Small intestine (tissue), 7 donors: ENCODE results near the gene BPI. TPM values are rescaled to one million over a fixed set of nuclear protein-coding genes. Genes with fewer than 3 reads are reported as not detected.
"Not testable (repeated sequence)": the region's sequence is repeated elsewhere in the genome, so short reads cannot be mapped to it uniquely, and the experiment has no call there.

Experiments used
- DNase-seq, 2 donors: peaks; one replicate each; pipeline versions ENCODE4 v3.0.0 to v3.0.0-alpha.2; 2013
- FAIRE-seq: peaks from 2 replicates; lab custom pipeline; 2012; peaks lifted over from hg19 to GRCh38; lab: Jason Lieb, UNC
- H3K27ac ChIP-seq, 3 donors: one replicate each; pipeline ENCODE4 v1.5.1; 2013; ENCODE audit warnings: low read length in 2 of 3, mild to moderate bottlenecking in 2 of 3, control low read depth in 1 of 3, inconsistent platforms in 1 of 3, low read depth in 1 of 3, moderate library complexity in 1 of 3
- H3K27me3 ChIP-seq, 3 donors: one replicate each; pipeline ENCODE4 v1.6.1; 2013; ENCODE audit warnings: low read length in 3 of 3, inconsistent platforms in 1 of 3; ENCODE audit not compliant: control insufficient read depth in 3 of 3, insufficient read depth in 3 of 3
- H3K36me3 ChIP-seq, 3 donors: one replicate each; pipeline ENCODE4 v1.6.1; 2013; ENCODE audit warnings: low read length in 3 of 3, inconsistent platforms in 1 of 3, low read depth in 1 of 3, mild to moderate bottlenecking in 1 of 3, moderate library complexity in 1 of 3; ENCODE audit not compliant: control insufficient read depth in 3 of 3, insufficient read depth in 2 of 3
- H3K4me1 ChIP-seq, 3 donors: one replicate each; pipeline ENCODE4 v1.6.1; 2013; ENCODE audit warnings: low read length in 2 of 3, inconsistent platforms in 1 of 3, low read depth in 1 of 3, mild to moderate bottlenecking in 1 of 3, moderate library complexity in 1 of 3; ENCODE audit not compliant: control insufficient read depth in 3 of 3, insufficient read depth in 2 of 3
- H3K4me3 ChIP-seq, 3 donors: one replicate each; pipeline ENCODE4 v1.5.1; 2013; ENCODE audit warnings: low read length in 3 of 3, control low read depth in 1 of 3, inconsistent platforms in 1 of 3, low read depth in 1 of 3, mild to moderate bottlenecking in 1 of 3, moderate library complexity in 1 of 3
- H3K9me3 ChIP-seq, 2 donors: one replicate each; pipeline ENCODE4 v1.6.1; 2013; ENCODE audit warnings: low read depth in 1 of 2, low read length in 1 of 2; ENCODE audit not compliant: control insufficient read depth in 2 of 2, insufficient read depth in 1 of 2
- WGBS, 3 donors: extraction: QIAGEN DNeasy Blood & Tissue Kit; methylation state at CpG; one replicate each; pipeline ENCODE4 v1.1.7; 2013; 5-methylcytosine and 5-hydroxymethylcytosine counted together
- polyA plus RNA-seq, 4 donors: library from polyadenylated mRNA; stranded (reverse) in 3 of 4; unstranded in 1 of 4; fragments of 200-250 nt in 3 of 4; fragments of 120-200 nt in 1 of 4; gene quantifications; one replicate each; pipeline versions ENCODE4 v1.2.1 to v1.2.3, GENCODE V29; 2013
- donor health status: healthy with polysubstance abuse.
- donor health status: control.
- donor health status: control.
- donor health status: Bipolar disorder and iron deficiency.
- donor health status: healthy.

The BPI gene
- polyA plus RNA-seq, 4 donors: 0.27 TPM; not detected in 3

GRCh38 chr20:38336726-38337125 lies 32.8 kb downstream of the BPI start:
- FAIRE-seq (no peak), DNase-seq (no peak)
- Histone ChIP-seq H3K27ac (no peak overlapping the region), H3K4me1 (no peaks in the 10 kb centered on the region), H3K4me3 (no peak overlapping the region), H3K36me3 (no peaks in the 10 kb centered on the region), H3K27me3 (peaks cover 0 to 8% (median 0%) of the 10 kb centered on the region in 3 donors), H3K9me3 (peaks cover 0 to 7% of the 10 kb centered on the region in 2 donors)
- 51 to 80% (median 73%) methylated on average over 7 of the region's 7 CpGs for WGBS, 3 donors

GRCh38 chr20:38337561-38338140 lies 33.7 kb downstream of the BPI start:
- Histone ChIP-seq H3K4me3 (no peak overlapping the region), H3K4me1 (no peaks in the 10 kb centered on the region), H3K36me3 (no peaks in the 10 kb centered on the region), H3K27me3 (peaks cover 0 to 8% (median 0%) of the 10 kb centered on the region in 3 donors), H3K27ac (no peak overlapping the region), H3K9me3 (peaks cover 0 to 7% of the 10 kb centered on the region in 2 donors)
- WGBS, 3 donors: 28 to 44% (median 35%) methylated on average over 6 of the region's 6 CpGs
- DNase-seq (peak; percentile 51 to 57), FAIRE-seq (no peak)

- DNase-seq (peak; percentile 52), FAIRE-seq (no peak)
- H3K4me3 ChIP-seq: no peak overlapping the region
- H3K27ac ChIP-seq: no peak overlapping the region
- 34 to 56% (median 35%) methylated on average over 7 of the region's 7 CpGs for WGBS, 3 donors
- H3K4me1 ChIP-seq: peaks cover 2 to 7% (median 3%) of the 10 kb centered on the region in 3 donors
- H3K27me3 ChIP-seq: peaks cover 0 to 8% (median 0%) of the 10 kb centered on the region in 3 donors
- H3K9me3 ChIP-seq: peaks cover 0 to 7% of the 10 kb centered on the region in 2 donors
- H3K36me3 ChIP-seq: no peaks in the 10 kb centered on the region
These were observed 35.0 kb downstream of the BPI start for GRCh38 chr20:38338849-38339520.

GRCh38 chr20:38339521-38339896 lies 35.6 kb downstream of the BPI start:
- H3K9me3 ChIP-seq, H3K36me3 ChIP-seq, DNase-seq, H3K27ac ChIP-seq, H3K27me3 ChIP-seq, FAIRE-seq, H3K4me1 ChIP-seq, H3K4me3 ChIP-seq: not testable (repeated sequence)
- WGBS, 3 donors: 84 to 91% (median 87%) methylated on average over 8 of the region's 8 CpGs

DNA sequence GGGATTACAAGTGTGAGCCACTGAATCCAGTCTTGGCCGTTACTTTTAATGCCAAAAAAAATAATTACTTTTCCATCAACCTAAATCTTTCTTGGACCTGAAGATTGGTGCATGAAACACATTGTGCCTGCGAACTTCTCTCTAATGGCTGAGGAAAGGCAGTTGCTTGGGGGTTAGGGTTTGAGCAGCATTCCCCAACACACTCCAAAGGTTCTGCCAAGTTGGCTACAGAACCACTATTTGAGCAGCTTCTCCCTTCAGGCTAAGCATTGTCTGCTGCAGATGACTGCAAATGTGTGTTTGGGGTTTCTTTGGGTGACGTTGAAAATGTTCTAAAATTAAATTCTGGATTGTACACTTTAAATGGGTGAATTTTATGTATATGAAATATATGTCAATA lies 36.0 kb downstream of the BPI start:
- Histone ChIP-seq H3K4me3 (no peak overlapping the region), H3K9me3 (peaks cover 0 to 7% of the 10 kb centered on the region in 2 donors), H3K4me1 (peaks cover 3 to 8% (median 4%) of the 10 kb centered on the region in 3 donors), H3K36me3 (no peaks in the 10 kb centered on the region), H3K27me3 (peaks cover 0 to 8% (median 0%) of the 10 kb centered on the region in 3 donors), H3K27ac (no peak overlapping the region)
- 60 to 77% (median 72%) methylated on average over 3 of the region's 3 CpGs for WGBS, 3 donors
- DNase-seq (no peak), FAIRE-seq (no peak)

DNA sequence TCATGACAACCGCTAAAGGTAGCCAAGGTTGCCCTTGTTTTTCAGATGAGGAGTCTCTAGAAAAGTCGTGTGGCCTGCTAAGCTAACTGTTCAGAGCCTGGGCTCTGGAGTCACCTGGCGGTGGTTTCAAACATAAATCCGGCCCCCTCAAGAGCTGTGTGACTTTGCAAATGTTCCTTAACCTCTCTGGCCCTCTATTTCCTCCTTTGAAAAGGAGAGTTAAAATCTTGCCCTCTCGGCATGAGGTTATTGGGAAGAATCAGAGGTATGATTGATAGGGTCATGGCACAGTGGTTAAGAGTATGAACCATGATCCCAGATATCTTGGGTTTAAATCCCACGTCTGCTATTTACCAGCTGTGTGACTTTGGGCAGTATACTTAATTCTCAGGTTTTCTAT lies 36.7 kb downstream of the BPI start:
- DNase-seq (no peak), FAIRE-seq (no peak)
- Histone ChIP-seq H3K27me3 (peaks cover 0 to 8% (median 0%) of the 10 kb centered on the region in 3 donors), H3K4me3 (no peak overlapping the region), H3K36me3 (no peaks in the 10 kb centered on the region), H3K27ac (no peak overlapping the region), H3K4me1 (peaks cover 3 to 8% (median 4%) of the 10 kb centered on the region in 3 donors), H3K9me3 (peaks cover 0 to 7% of the 10 kb centered on the region in 2 donors)
- 81 to 87% (median 85%) methylated on average over 6 of the region's 6 CpGs for WGBS, 3 donors

GRCh38 chr20:38342216-38342615 lies 38.3 kb downstream of the BPI start:
- Histone ChIP-seq H3K9me3 (peaks cover 0 to 7% of the 10 kb centered on the region in 2 donors), H3K27me3 (peaks cover 0 to 6% (median 0%) of the 10 kb centered on the region in 3 donors), H3K4me1 (peaks cover 3 to 8% (median 4%) of the 10 kb centered on the region in 3 donors), H3K4me3 (no peak overlapping the region), H3K27ac (no peak overlapping the region), H3K36me3 (no peaks in the 10 kb centered on the region)
- WGBS, 3 donors: 67 to 84% (median 78%) methylated on average over 7 of the region's 7 CpGs
- no peak for FAIRE-seq
- no peak for DNase-seq

- Histone ChIP-seq H3K4me1 (peaks cover 3 to 8% (median 4%) of the 10 kb centered on the region in 3 donors), H3K27me3 (peaks cover 0 to 3% (median 0%) of the 10 kb centered on the region in 3 donors), H3K9me3 (peaks cover 0 to 5% of the 10 kb centered on the region in 2 donors), H3K36me3 (no peaks in the 10 kb centered on the region), H3K27ac (peak overlapping the region; percentile 35 to 62 (median 38)), H3K4me3 (peak overlapping the region in 1 of 3 donors; percentile 25)
- DNase-seq (no peak), FAIRE-seq (no peak)
- WGBS, 3 donors: 14 to 43% (median 29%) methylated on average over 5 of the region's 5 CpGs
These were observed 38.9 kb downstream of the BPI start for GRCh38 chr20:38342713-38343310.
